ENCODE data around the gene SRRD.

DNA sequence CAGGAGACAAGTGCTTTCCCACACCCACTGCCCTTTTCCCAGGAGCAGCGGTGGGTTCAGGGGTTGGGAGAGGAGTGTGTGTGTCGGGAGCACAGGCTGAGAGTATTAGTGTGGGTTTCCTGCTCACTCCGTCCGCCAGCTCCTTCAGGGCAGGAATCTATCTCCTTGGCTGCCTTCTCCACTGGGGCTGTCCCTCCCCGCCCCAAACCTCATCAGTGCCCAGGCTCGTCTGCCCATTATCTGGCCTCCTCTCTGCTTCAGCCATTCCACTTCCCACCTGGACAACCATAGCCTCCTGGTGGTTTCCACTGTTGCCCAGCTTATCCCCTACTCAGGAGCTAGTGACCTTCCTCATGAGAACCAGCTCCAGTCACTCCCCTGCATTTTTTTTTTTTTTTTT is 34.7 kb upstream of the SRRD start:
- TF ChIP-seq, protein P1, sequence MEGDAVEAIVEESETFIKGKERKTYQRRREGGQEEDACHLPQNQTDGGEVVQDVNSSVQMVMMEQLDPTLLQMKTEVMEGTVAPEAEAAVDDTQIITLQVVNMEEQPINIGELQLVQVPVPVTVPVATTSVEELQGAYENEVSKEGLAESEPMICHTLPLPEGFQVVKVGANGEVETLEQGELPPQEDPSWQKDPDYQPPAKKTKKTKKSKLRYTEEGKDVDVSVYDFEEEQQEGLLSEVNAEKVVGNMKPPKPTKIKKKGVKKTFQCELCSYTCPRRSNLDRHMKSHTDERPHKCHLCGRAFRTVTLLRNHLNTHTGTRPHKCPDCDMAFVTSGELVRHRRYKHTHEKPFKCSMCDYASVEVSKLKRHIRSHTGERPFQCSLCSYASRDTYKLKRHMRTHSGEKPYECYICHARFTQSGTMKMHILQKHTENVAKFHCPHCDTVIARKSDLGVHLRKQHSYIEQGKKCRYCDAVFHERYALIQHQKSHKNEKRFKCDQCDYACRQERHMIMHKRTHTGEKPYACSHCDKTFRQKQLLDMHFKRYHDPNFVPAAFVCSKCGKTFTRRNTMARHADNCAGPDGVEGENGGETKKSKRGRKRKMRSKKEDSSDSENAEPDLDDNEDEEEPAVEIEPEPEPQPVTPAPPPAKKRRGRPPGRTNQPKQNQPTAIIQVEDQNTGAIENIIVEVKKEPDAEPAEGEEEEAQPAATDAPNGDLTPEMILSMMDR (IDR thresholded peaks at IDR 0.05) = no peak
- TF ChIP-seq POLR2A (IDR thresholded peaks at IDR 0.05) (no peak), POLR2AphosphoS5 (IDR thresholded peaks at IDR 0.05) (no peak)
